Activated T-cell treated with anti-CD3 and anti-CD28 coated beads, Interleukin-2, amount 50 U/mL, for 24 hours (primary cell): Measurements from ENCODE around the gene C13orf46.

Experiments used
- DNase-seq: peaks from one replicate; pipeline ENCODE4 v3.0.0-alpha.2; 2020
- H3K27ac Mint-ChIP-seq: 2 replicates; pipeline ENCODE4 v1.8.0; 2020; ENCODE audit warnings: mild to moderate bottlenecking, mixed read lengths
- H3K27me3 Mint-ChIP-seq: 2 replicates; pipeline ENCODE4 v1.8.0; 2020; ENCODE audit warnings: mixed read lengths
- H3K36me3 Mint-ChIP-seq: 2 replicates; pipeline ENCODE4 v1.8.0; 2020; ENCODE audit warnings: low read depth, mixed read lengths
- H3K4me1 Mint-ChIP-seq: 2 replicates; pipeline ENCODE4 v1.8.0; 2020; ENCODE audit warnings: low read depth, mixed read lengths
- H3K4me3 Mint-ChIP-seq: 2 replicates; pipeline ENCODE4 v1.8.0; 2020; ENCODE audit warnings: mild to moderate bottlenecking, moderate library complexity, mixed read lengths
- H3K9me3 Mint-ChIP-seq: 2 replicates; pipeline ENCODE4 v1.8.0; 2020; ENCODE audit warnings: mixed read lengths

C13orf46 gene

DNA sequence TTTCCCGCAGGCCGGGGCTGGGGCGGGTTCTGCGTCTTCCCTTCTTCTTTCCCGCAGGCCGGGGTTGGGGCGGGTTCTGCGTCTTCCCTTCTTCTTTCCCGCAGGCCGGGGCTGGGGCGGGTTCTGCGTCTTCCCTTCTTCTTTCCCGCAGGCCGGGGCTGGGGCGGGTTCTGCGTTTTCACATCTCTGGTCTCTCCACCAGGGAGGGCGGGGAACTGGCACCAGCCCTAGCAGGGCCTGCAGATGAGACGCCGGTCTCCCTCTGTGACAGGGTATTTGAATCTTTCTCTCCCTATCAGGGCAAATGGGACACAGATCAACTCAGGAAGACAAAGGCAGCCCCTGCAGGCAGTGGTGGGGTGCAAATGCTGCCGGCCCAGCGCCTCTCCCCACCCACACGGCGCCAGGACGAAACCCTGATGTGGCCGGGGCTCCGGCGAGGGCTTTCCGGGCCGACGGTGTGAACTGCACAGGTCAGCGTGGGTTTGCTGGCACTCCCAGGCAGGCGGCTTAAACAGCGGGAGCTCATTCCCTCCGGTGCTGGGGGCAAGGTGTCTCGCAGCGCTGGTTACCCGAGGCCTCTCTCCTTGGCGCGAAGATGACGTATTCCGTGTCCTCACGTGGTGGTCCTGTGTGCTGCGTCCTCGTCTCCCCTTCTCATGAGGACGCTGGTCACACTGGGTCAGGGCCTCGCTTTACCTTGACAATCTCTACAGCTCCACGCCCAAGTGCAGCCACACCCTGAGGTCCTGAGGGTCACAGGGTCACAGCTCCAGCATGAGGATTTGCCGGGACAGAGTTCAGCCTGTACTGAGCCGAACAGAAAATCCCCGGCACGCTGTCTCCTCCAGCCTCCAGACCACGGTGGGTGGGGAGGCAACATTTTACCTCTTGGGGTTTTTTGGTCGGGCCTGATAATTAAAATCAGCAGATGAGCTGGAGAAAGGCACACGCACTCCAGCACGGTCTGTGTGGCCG lies 717 bp upstream of the C13orf46 start:
- Mint-ChIP-seq H3K9me3 (no peaks in the 10 kb centered on the region), H3K4me3 (no peak overlapping the region), H3K36me3 (peaks cover 74% of the 10 kb centered on the region), H3K4me1 (peaks cover 2% of the 10 kb centered on the region), H3K27me3 (no peaks in the 10 kb centered on the region), H3K27ac (peak overlapping the region; percentile 44)
- no peak for DNase-seq

GRCh38 chr13:113972451-113973217 lies 1.2 kb downstream of the C13orf46 start:
- Mint-ChIP-seq H3K9me3 (no peaks in the 10 kb centered on the region), H3K36me3 (peaks cover 65% of the 10 kb centered on the region), H3K27ac (no peak overlapping the region)

DNA sequence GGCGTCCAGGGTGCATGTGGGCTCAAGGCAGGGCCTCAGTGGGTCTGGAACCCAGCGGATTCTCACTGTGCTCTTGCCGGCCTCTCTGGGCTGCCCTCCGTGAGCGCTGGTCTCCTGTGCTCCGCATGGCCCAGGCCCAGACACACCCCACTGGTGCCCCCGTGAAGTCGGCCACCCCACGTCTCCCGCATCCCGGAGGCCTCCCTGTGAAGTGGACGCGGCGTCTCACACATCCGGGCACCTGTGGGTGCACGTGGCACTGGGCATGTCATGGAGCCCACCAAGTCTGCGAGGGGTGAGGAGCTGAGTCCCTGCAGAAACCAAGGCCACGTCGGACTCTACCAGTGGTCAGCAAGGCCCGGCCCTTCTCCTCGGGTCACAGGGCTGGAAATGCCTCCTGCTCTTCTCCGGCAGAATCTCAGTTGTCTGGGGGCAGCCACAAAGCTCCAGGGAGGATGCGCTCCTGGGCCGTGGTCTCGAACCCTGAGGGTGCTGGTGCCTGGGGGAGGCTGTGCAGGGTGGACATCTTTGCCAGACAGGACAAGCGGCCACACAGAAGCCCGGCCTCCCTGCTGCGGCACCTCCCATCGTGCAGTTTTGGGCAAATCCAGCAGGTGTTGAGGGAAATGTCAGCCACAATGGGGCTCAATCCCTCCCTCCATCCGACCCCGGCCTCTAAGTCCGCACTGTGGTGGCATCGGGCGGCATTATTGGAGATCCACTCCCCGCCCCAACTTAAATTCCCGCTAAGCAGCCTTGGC lies 2.2 kb downstream of the C13orf46 start:
- peaks cover 58% of the 10 kb centered on the region for H3K36me3 Mint-ChIP-seq
- H3K4me3 Mint-ChIP-seq, result no peak overlapping the region
- no peak overlapping the region for H3K27ac Mint-ChIP-seq
- peaks cover 2% of the 10 kb centered on the region for H3K4me1 Mint-ChIP-seq
- no peaks in the 10 kb centered on the region for H3K27me3 Mint-ChIP-seq
- no peak for DNase-seq
- H3K9me3 Mint-ChIP-seq, result no peaks in the 10 kb centered on the region

More at GRCh38 chr13:113972451-113973217, 1.2 kb downstream of the C13orf46 start:
- Mint-ChIP-seq H3K4me1 (peaks cover 2% of the 10 kb centered on the region), H3K27me3 (no peaks in the 10 kb centered on the region), H3K4me3 (no peak overlapping the region)
- no peak for DNase-seq

DNA sequence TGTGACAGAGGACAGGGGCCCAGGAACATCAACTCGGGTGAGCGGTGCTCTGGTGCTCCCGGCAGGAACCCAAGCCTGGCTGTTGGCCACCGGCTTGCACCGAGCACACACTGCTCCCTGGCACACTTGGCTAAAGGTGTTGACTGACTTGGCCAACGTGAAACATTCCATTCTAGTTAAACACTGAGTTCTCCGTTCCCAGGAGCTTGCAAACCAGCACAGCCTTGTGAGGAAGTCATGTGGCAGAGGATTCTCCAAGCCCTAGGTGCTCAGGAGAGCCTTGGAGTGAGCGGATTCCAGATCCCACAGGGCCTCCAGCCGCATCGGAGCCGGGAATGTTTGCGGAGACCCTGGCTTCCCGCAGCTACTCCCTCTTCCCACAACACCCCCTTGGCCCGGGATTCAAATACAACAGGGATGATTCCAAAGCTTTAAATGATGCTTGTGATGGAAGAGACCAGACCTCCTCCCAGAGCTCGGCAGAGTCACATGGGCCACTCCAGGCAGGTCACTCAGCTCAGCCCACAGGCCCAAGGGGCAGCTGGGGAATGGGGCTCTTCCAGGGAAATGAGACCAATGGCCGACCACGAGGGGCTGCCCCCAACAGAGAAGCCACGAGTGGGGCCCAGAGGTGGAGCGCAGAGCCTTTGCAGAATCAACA lies 2.9 kb downstream of the C13orf46 start:
- Mint-ChIP-seq H3K4me3 (no peak overlapping the region), H3K9me3 (no peaks in the 10 kb centered on the region), H3K27ac (peak overlapping the region; percentile 59), H3K27me3 (no peaks in the 10 kb centered on the region), H3K4me1 (peaks cover 2% of the 10 kb centered on the region), H3K36me3 (peaks cover 55% of the 10 kb centered on the region)
- DNase-seq, result no peak

GRCh38 chr13:113969973-113970611 lies 3.8 kb downstream of the C13orf46 start:
- H3K36me3 Mint-ChIP-seq, result peaks cover 48% of the 10 kb centered on the region
- no peaks in the 10 kb centered on the region for H3K9me3 Mint-ChIP-seq
- no peak overlapping the region for H3K27ac Mint-ChIP-seq
- no peak for DNase-seq
- H3K4me3 Mint-ChIP-seq, result no peak overlapping the region
- H3K27me3 Mint-ChIP-seq, result no peaks in the 10 kb centered on the region
- no peaks in the 10 kb centered on the region for H3K4me1 Mint-ChIP-seq

GRCh38 chr13:113969311-113969972 lies 4.4 kb downstream of the C13orf46 start:
- no peak overlapping the region for H3K4me3 Mint-ChIP-seq
- peaks cover 41% of the 10 kb centered on the region for H3K36me3 Mint-ChIP-seq
- H3K27me3 Mint-ChIP-seq, result no peaks in the 10 kb centered on the region
- no peak for DNase-seq
- H3K9me3 Mint-ChIP-seq, result no peaks in the 10 kb centered on the region
- H3K27ac Mint-ChIP-seq, result no peak overlapping the region
- no peaks in the 10 kb centered on the region for H3K4me1 Mint-ChIP-seq

DNA sequence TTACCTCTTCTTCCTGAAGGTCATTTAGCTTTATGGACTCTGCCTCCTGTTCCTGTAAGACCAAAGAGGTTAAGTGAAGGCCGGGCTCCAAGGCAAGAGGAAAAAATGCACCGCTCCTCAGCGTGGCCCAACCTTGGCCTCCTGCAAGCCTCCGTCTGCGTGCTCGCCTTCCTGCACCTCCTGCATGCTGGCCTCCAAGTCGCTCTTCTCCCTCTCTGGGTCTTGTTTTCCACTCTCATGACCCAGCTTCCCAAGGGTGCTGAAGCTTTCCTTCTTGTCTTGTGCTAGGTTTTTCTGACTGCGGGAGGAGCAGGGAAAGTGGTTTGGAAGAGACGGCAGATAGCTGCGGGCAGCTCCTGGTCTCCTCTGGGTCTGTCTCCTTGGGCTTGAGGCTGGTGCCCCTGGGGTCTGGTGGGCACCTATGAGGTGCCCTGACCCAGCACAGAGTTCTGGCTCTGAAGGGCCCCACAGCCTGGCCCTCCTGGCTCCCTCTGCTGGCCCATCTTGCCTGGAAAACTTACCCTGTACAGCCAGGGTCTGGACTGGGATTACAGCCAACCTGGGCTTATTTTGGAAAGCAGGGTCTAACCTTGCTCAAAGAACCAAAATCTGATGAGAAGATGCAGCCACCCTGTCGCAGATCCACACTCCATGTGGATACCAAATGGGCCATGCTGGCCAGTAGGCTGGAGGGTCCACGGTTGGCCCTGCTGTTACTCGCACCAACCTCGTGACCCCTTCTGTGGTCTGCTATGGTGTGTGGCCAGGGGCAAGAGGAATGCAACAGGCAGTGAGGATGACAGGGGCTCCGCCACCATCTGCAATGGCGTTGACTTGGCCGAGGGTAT lies 5.2 kb downstream of the C13orf46 start:
- no peak overlapping the region for H3K4me3 Mint-ChIP-seq
- no peaks in the 10 kb centered on the region for H3K27me3 Mint-ChIP-seq
- peaks cover 36% of the 10 kb centered on the region for H3K36me3 Mint-ChIP-seq
- no peaks in the 10 kb centered on the region for H3K9me3 Mint-ChIP-seq
- DNase-seq, result no peak
- no peaks in the 10 kb centered on the region for H3K4me1 Mint-ChIP-seq
- H3K27ac Mint-ChIP-seq, result no peak overlapping the region

- H3K9me3 Mint-ChIP-seq, result no peaks in the 10 kb centered on the region
- H3K36me3 Mint-ChIP-seq, result peaks cover 30% of the 10 kb centered on the region
- DNase-seq, result no peak
- no peak overlapping the region for H3K27ac Mint-ChIP-seq
- H3K4me1 Mint-ChIP-seq, result no peaks in the 10 kb centered on the region
- H3K4me3 Mint-ChIP-seq, result no peak overlapping the region
- H3K27me3 Mint-ChIP-seq, result no peaks in the 10 kb centered on the region
Observed at GRCh38 chr13:113967729-113968462, 6.0 kb downstream of the C13orf46 start.

DNA sequence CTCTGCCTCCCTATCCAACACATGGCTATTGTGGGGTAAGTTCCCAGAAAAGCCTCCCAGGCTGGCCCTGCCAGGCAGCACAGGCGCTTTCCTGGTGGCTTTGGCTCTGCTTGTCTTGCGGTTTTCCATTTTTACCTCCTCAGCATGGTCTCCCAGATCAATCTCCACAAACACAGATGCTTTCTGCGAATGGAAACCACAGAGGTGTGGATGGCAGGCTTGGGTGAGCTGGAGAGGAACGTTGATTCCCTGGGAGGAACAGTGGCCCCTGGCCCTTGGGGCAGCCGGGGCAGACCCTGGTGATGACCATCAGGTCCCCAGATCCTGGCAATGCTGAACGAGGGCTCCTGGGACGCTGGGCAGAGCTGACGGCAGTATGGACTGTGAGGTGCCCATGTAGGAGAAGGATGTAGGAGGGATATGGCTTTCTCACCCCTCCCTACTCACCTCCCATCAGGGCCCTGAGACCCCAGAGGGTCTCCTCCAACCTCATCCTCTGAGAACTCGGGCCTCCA lies 6.6 kb downstream of the C13orf46 start:
- Mint-ChIP-seq H3K27ac (no peak overlapping the region), H3K9me3 (no peaks in the 10 kb centered on the region), H3K4me1 (no peaks in the 10 kb centered on the region), H3K36me3 (peaks cover 29% of the 10 kb centered on the region), H3K27me3 (no peaks in the 10 kb centered on the region), H3K4me3 (no peak overlapping the region)
- no peak for DNase-seq

DNA sequence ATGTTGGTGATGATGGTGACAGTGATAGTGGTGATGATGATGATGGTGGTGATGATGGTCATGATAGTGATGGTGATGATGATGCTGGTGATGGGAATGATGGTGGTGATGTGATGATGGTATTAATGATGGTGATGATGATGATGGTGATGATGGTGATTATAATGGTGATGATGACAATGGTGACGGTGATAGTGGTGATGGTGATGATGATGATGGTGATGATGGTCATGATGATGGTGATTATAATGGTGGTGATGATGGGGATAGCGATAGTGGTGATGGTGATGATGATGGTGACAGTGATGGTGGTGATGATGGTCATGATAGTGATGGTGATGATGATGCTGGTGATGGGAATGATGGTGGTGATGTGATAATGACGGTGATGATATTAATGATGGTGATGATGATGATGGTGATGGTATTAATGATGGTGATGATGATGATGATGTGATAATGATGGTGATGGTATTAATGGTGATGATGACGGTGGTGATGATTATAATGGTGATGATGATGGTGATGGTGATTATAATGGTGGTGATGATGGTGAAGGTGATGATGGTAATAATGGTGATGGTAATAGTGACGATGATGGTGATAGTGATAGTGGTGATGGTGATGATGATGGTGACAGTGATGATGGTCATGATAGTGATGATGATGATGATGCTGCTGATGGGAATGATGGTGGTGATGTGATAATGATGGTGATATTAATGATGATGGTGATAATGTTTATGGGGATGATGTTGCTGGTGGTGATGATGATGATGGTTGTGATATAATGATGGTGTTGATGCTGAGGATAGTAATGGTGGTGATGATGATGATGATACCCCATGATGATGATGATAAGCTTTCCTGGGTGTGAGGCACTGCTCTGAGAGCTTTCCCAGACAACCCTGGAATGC lies 7.7 kb downstream of the C13orf46 start:
- Mint-ChIP-seq H3K36me3 (peaks cover 23% of the 10 kb centered on the region), H3K9me3 (no peaks in the 10 kb centered on the region), H3K4me3 (no peak overlapping the region), H3K27me3 (no peaks in the 10 kb centered on the region), H3K27ac (no peak overlapping the region), H3K4me1 (no peaks in the 10 kb centered on the region)
- DNase-seq, result no peak

GRCh38 chr13:113965383-113965874 lies 8.4 kb downstream of the C13orf46 start:
- H3K4me1 Mint-ChIP-seq, result no peaks in the 10 kb centered on the region
- H3K36me3 Mint-ChIP-seq, result peaks cover 18% of the 10 kb centered on the region
- peaks cover 2% of the 10 kb centered on the region for H3K9me3 Mint-ChIP-seq
- DNase-seq, result no peak
- H3K4me3 Mint-ChIP-seq, result no peak overlapping the region
- H3K27me3 Mint-ChIP-seq, result no peaks in the 10 kb centered on the region
- H3K27ac Mint-ChIP-seq, result no peak overlapping the region
